GM10248 (cell line): Measurements from ENCODE around the gene PDCD2L.

Source experiments
- CTCF ChIA-PET: fragments of 300-600 bp; sonication (Branson Sonifier 250); formaldehyde crosslinking; extraction: SDS; loops from one replicate; lab custom pipeline; 2021; ENCODE audit warnings: antibody characterized with exemption; lab: Yijun Ruan, JAX
- POLR2A ChIA-PET: fragments of 350-650 bp; sonication (Branson Sonifier 250); formaldehyde crosslinking; extraction: SDS; loops from one replicate; lab custom pipeline; 2020; ENCODE audit warnings: antibody characterized with exemption; lab: Yijun Ruan, JAX
- DNase-seq: peaks from one replicate; pipeline ENCODE4 v3.0.0; 2012; ENCODE audit errors: extremely low spot score
- TF ChIP-seq, protein P1 (sequence below): IDR thresholded peaks from 2 replicates; pipeline ENCODE4 v1.5.1; 2012; ENCODE audit warnings: mild to moderate bottlenecking, low read depth; ENCODE audit errors: extremely low read depth, missing control alignments, control extremely low read depth

PDCD2L gene

GRCh38 chr19:34409189-34410164 is 5.3 kb downstream of the PDCD2L start:
- CTCF ChIA-PET = interaction anchor here (1.0 kb wide), 2 partner anchors 12 to 22 kb away, joined by 3 to 4 read pairs; no protein-coding TSS in a partner anchor
- DNase-seq = peak; percentile 26
- POLR2A ChIA-PET = no interaction called here
- TF ChIP-seq, protein P1, sequence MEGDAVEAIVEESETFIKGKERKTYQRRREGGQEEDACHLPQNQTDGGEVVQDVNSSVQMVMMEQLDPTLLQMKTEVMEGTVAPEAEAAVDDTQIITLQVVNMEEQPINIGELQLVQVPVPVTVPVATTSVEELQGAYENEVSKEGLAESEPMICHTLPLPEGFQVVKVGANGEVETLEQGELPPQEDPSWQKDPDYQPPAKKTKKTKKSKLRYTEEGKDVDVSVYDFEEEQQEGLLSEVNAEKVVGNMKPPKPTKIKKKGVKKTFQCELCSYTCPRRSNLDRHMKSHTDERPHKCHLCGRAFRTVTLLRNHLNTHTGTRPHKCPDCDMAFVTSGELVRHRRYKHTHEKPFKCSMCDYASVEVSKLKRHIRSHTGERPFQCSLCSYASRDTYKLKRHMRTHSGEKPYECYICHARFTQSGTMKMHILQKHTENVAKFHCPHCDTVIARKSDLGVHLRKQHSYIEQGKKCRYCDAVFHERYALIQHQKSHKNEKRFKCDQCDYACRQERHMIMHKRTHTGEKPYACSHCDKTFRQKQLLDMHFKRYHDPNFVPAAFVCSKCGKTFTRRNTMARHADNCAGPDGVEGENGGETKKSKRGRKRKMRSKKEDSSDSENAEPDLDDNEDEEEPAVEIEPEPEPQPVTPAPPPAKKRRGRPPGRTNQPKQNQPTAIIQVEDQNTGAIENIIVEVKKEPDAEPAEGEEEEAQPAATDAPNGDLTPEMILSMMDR = no peak

- CTCF ChIA-PET = interaction anchor here (1.2 kb wide), 1 partner anchor 17 kb away, joined by 3 read pairs; the partner anchor contains the start of gene UBA2
- POLR2A ChIA-PET = no interaction called here
- TF ChIP-seq, protein P1 = no peak
- DNase-seq = no peak
Measured at GRCh38 chr19:34411216-34411615, 7.0 kb downstream of the PDCD2L start.

DNA sequence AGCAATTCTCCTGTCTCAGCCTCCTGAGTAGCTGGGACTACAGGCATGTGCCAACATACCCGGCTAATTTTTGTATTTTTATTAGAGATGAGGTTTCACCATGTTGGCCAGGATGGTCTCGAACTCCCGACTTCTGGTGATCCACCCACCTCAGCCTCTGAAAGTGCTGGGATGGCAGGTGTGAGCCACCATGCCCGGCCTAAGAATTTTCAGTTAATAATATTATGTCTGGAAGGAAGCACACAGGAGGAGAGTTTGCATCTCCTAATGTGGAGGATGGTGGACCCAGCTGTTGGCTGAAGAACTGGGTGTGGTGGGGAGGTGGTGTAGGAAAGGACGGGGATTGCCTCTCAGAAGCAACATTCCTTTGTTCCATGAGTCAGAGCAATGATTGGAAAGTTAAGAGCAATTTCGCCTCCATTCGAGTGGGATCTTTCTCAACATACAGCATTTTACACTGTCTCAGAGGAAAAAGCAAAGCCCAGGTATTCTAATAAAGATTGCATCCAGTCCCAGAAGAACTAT is 11.9 kb downstream of the PDCD2L start:
- TF ChIP-seq, protein P1 = no peak
- ChIA-PET CTCF (interaction anchor here (1.3 to 2.4 kb wide), 3 partner anchors 9 to 19 kb away, joined by 3 to 7 read pairs (median 4); no protein-coding TSS in a partner anchor), POLR2A (no interaction called here)
- DNase-seq = no peak

DNA sequence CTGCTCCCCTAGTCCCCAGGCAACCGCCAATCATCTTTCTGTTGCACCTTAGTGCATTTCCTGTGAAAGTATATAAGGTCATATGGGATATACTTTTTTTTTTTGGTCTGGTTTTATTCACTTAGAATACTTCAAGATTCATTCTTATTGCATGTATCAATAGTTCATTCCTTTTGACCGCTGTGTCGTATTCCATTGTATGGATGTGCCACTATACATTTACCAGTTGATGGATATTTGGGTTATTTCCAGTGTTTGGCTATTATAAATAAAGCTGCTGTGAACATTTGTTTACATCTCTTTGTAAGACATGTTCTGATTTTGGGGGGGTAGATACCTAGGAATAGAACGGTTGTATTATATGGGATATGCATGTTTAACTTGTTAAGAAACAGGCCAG is 14.1 kb downstream of the PDCD2L start:
- TF ChIP-seq, protein P1 = no peak
- POLR2A ChIA-PET = no interaction called here
- CTCF ChIA-PET = interaction anchor here (2.4 kb wide), 1 partner anchor 12 kb away, joined by 7 read pairs; no protein-coding TSS in a partner anchor
- no peak for DNase-seq

DNA sequence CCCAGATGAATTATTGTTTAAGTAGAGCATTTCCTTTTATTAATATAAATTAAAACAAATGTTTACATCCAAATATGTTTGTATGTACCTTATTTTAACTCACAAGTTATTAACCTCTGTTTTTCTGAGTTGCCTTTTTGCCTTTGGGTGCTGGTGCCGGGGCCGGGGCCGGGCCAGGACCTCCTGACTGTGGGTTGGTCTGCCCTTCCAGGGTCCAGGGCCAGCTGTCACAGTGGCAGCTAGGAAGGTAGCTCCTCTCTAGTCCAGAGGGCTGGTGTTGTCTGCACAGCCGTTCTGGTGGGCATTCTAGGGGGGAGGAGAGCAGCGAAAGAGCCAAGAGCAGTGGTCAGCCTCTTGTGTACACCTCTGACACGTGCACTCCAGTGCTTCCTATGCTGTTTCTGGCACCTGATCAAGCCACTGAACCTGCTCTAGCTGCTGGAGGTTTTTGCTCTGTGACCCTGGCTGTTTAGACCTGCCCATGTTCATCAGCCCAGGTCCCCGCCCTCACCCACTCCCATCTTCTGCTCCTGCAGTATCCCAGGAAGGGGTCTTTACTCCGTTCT is 22.0 kb downstream of the PDCD2L start:
- ChIA-PET POLR2A (interaction anchor here (0.6 kb wide), 1 partner anchor 9 kb away, joined by 4 read pairs; no protein-coding TSS in a partner anchor), CTCF (interaction anchor here (1.0 kb wide), 2 partner anchors 10 to 67 kb away, joined by 4 read pairs; no protein-coding TSS in a partner anchor)
- DNase-seq = no peak
- TF ChIP-seq, protein P1 = no peak
